GM06990 (cell line): Measurements from ENCODE around the gene C1RL.

Experiments
- DNase-seq: peaks from one replicate; pipeline ENCODE4 v3.0.0-alpha.2; 2011; ENCODE audit not compliant: insufficient read length; ENCODE audit errors: extremely low read depth
- H3K27me3 ChIP-seq: replicated peaks from 2 replicates; pipeline ENCODE4 v1.6.0; 2011; ENCODE audit warnings: low read length; ENCODE audit not compliant: control insufficient read depth, insufficient read depth
- H3K36me3 ChIP-seq: 2 replicates; pipeline ENCODE4 v1.5.1; 2011; ENCODE audit warnings: low read length; ENCODE audit not compliant: control insufficient read depth, insufficient read depth
- H3K4me3 ChIP-seq: replicated peaks from 2 replicates; pipeline ENCODE4 v1.5.1; 2011; ENCODE audit warnings: low read depth, mild to moderate bottlenecking, control low read depth, low read length
- CTCF ChIP-seq: IDR thresholded peaks from 2 replicates; pipeline ENCODE4 v1.5.1; 2011; ENCODE audit warnings: low read length, control low read depth, mild to moderate bottlenecking, inconsistent platforms; ENCODE audit not compliant: insufficient read depth, poor library complexity, severe bottlenecking

The C1RL gene

GRCh38 chr12:7073946-7074345 lies 35.1 kb downstream of the C1RL start:
- Histone ChIP-seq H3K27me3 (no peaks in the 10 kb centered on the region; the same call in 1 of the 2 replicates), H3K36me3 (no peaks in the 10 kb centered on the region), H3K4me3 (no peak overlapping the region)
- no peak for DNase-seq
- TF ChIP-seq CTCF, result no peak

GRCh38 chr12:7072554-7072953 lies 36.5 kb downstream of the C1RL start:
- Histone ChIP-seq H3K36me3 (no peaks in the 10 kb centered on the region), H3K4me3 (no peak overlapping the region), H3K27me3 (no peaks in the 10 kb centered on the region; the same call in 1 of the 2 replicates)
- no peak for DNase-seq
- TF ChIP-seq CTCF, result no peak

DNA sequence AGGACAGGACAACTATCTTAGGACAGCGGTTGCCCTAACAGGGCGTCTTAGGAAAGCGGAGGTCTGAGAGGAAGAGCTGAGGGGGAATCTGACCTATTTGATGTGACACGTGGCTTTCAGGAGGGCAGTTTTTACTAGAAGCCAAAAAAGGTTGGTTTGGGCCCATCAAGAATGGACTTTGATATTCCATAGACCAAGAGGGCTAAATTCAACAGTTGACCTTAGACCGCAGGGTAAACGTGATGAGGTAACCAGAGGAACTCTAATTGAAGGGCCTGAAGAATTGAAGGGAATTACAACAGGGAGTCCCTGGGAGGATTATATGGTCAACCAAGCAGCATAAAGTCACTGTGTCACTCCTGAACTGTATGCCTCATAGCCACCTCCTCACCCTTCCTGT lies 37.0 kb downstream of the C1RL start:
- DNase-seq, result no peak
- H3K36me3 ChIP-seq, result no peaks in the 10 kb centered on the region
- no peaks in the 10 kb centered on the region; the same call in 1 of the 2 replicates for H3K27me3 ChIP-seq
- no peak for TF ChIP-seq CTCF
- no peak overlapping the region for H3K4me3 ChIP-seq

GRCh38 chr12:7069386-7069785 lies 39.6 kb downstream of the C1RL start:
- DNase-seq, result no peak
- Histone ChIP-seq H3K27me3 (no peaks in the 10 kb centered on the region; the same call in 1 of the 2 replicates), H3K4me3 (no peak overlapping the region), H3K36me3 (no peaks in the 10 kb centered on the region)
- TF ChIP-seq CTCF, result no peak

- Histone ChIP-seq H3K36me3 (no peaks in the 10 kb centered on the region), H3K27me3 (no peaks in the 10 kb centered on the region; the same call in 1 of the 2 replicates), H3K4me3 (no peak overlapping the region)
- DNase-seq, result no peak
- no peak for TF ChIP-seq CTCF
These were observed 40.0 kb downstream of the C1RL start for GRCh38 chr12:7068994-7069346.

- Histone ChIP-seq H3K27me3 (no peaks in the 10 kb centered on the region; the same call in 1 of the 2 replicates), H3K4me3 (no peak overlapping the region), H3K36me3 (no peaks in the 10 kb centered on the region)
- TF ChIP-seq CTCF, result no peak
- no peak for DNase-seq
These were observed 40.6 kb downstream of the C1RL start for GRCh38 chr12:7068240-7068993.
